Activated naive CD8-positive, alpha-beta T cell treated with anti-CD3 and anti-CD28 coated beads for 36 hours (primary cell): ENCODE results near the gene METTL25B. TPM values are rescaled to one million over a fixed set of nuclear protein-coding genes. Genes with fewer than 3 reads are reported as not detected.

ENCODE experiments used
- DNase-seq: peaks from one replicate; pipeline ENCODE4 v3.0.0; 2021
- H3K27ac Mint-ChIP-seq: one replicate; pipeline ENCODE4 v1.8.0; 2022; ENCODE audit warnings: mild to moderate bottlenecking, moderate library complexity, mixed read lengths
- H3K27me3 Mint-ChIP-seq: one replicate; pipeline ENCODE4 v1.8.0; 2022; ENCODE audit warnings: mild to moderate bottlenecking, mixed read lengths
- H3K36me3 Mint-ChIP-seq: one replicate; pipeline ENCODE4 v1.8.0; 2021; ENCODE audit warnings: mild to moderate bottlenecking, mixed read lengths
- H3K4me1 Mint-ChIP-seq: one replicate; pipeline ENCODE4 v1.8.0; 2021; ENCODE audit warnings: mixed read lengths
- H3K4me3 Mint-ChIP-seq: one replicate; pipeline ENCODE4 v1.8.0; 2022; ENCODE audit warnings: mild to moderate bottlenecking, moderate library complexity, mixed read lengths
- H3K9me3 Mint-ChIP-seq: one replicate; pipeline ENCODE4 v1.8.0; 2022; ENCODE audit warnings: mixed read lengths
- total RNA-seq, 2 experiments: library from RNA; stranded (reverse); gene quantifications; one replicate each; pipeline ENCODE4 v1.2.3, GENCODE V29; 2021

Gene METTL25B
- total RNA-seq, 2 experiments from 2014 or later = 24.4 to 24.9 TPM

DNA sequence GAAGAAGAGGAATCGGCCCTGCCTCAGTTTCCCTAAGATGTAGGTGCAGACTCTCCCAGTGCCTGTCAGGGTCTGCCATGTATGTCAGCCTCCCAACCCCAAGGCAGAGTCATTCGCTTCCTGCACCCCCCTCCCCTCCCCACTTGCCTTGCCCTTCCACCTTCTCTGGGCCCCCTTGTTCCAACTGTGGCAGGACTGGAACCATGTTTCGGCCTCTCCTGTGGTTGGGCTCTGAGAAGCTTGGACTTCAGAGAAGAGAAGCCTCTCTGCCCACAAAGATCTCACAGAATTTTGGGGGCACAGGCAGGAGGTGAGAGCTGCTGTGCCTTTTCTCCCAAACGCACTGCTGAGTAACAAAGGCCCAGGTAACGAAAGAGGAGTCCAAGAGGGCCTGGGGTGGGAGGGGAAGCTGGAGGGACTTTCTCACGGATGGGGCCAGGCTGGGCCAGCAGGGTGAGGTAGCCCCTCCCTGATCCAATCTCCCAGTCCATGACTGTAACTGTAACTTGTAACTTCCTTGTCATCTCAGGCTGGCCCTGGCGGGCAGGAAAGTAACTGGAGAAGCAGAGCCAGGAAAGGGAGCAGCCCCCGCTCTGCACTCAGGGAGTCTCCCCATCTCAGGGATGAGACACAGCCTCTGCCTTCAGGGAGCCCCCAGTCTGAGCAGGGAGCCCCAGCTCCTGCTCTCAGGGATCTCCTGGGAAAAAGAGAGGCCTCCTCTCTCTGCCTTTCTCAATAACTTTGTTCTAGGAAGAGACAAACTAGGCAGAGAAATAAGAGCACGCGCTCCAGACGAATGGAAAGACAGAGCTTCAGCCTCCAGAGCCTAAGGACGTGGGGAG is 34.2 kb upstream of the METTL25B start:
- Mint-ChIP-seq H3K27ac (no peak overlapping the region), H3K36me3 (no peaks in the 10 kb centered on the region), H3K4me3 (no peak overlapping the region), H3K4me1 (peaks cover 25% of the 10 kb centered on the region), H3K9me3 (no peaks in the 10 kb centered on the region), H3K27me3 (peaks cover 78% of the 10 kb centered on the region)
- DNase-seq = no peak

DNA sequence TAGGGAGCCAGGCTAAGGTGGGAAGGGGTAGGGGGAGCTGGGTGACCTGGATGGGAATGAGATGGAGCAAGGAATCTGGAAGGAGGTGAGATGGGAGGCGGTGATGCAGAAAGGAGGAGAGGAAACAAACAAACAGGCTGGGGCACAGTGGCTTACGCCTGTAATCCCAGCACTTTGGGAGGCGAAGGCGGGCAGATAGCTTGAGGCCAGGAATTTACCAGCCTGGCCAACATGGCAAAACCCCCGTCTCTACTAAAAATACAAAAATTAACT is 33.6 kb upstream of the METTL25B start:
- DNase-seq = no peak
- no peaks in the 10 kb centered on the region for H3K36me3 Mint-ChIP-seq
- no peaks in the 10 kb centered on the region for H3K9me3 Mint-ChIP-seq
- no peak overlapping the region for H3K4me3 Mint-ChIP-seq
- peaks cover 75% of the 10 kb centered on the region for H3K27me3 Mint-ChIP-seq
- peaks cover 19% of the 10 kb centered on the region for H3K4me1 Mint-ChIP-seq
- H3K27ac Mint-ChIP-seq = no peak overlapping the region

DNA sequence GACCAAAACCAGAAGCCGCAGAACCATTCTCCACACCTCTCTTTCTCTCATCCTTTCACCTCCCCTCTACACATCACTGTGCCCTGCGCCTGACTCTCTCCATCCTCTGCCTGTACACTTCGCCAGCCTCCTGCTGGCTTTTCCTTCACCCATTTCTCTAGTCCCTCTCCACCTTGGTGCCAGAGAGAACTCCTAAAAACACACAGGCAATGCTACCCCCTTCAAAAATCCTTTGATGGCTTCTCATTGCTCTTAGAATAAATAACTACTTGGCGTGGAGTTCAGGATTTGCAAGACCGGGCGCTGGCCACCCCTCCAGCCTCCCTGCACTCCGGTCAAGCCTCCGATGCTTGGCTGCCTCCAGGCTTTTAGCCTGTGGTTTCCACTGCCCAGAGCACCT is 31.5 kb upstream of the METTL25B start:
- H3K27ac Mint-ChIP-seq = no peak overlapping the region
- H3K36me3 Mint-ChIP-seq = no peaks in the 10 kb centered on the region
- peaks cover 61% of the 10 kb centered on the region for H3K27me3 Mint-ChIP-seq
- no peak for DNase-seq
- H3K9me3 Mint-ChIP-seq = no peaks in the 10 kb centered on the region
- H3K4me3 Mint-ChIP-seq = no peak overlapping the region
- H3K4me1 Mint-ChIP-seq = peaks cover 21% of the 10 kb centered on the region

- H3K4me1 Mint-ChIP-seq = peaks cover 14% of the 10 kb centered on the region
- no peak for DNase-seq
- no peak overlapping the region for H3K4me3 Mint-ChIP-seq
- no peaks in the 10 kb centered on the region for H3K36me3 Mint-ChIP-seq
- peaks cover 56% of the 10 kb centered on the region for H3K27me3 Mint-ChIP-seq
- no peaks in the 10 kb centered on the region for H3K9me3 Mint-ChIP-seq
- H3K27ac Mint-ChIP-seq = no peak overlapping the region
Measured at GRCh38 chr1:156697481-156697880, 30.8 kb upstream of the METTL25B start.

GRCh38 chr1:156698995-156699394 is 29.3 kb upstream of the METTL25B start:
- H3K36me3 Mint-ChIP-seq = no peaks in the 10 kb centered on the region
- no peak overlapping the region for H3K4me3 Mint-ChIP-seq
- H3K4me1 Mint-ChIP-seq = peaks cover 3% of the 10 kb centered on the region
- no peaks in the 10 kb centered on the region for H3K9me3 Mint-ChIP-seq
- H3K27ac Mint-ChIP-seq = no peak overlapping the region
- H3K27me3 Mint-ChIP-seq = peaks cover 52% of the 10 kb centered on the region
- no peak for DNase-seq

DNA sequence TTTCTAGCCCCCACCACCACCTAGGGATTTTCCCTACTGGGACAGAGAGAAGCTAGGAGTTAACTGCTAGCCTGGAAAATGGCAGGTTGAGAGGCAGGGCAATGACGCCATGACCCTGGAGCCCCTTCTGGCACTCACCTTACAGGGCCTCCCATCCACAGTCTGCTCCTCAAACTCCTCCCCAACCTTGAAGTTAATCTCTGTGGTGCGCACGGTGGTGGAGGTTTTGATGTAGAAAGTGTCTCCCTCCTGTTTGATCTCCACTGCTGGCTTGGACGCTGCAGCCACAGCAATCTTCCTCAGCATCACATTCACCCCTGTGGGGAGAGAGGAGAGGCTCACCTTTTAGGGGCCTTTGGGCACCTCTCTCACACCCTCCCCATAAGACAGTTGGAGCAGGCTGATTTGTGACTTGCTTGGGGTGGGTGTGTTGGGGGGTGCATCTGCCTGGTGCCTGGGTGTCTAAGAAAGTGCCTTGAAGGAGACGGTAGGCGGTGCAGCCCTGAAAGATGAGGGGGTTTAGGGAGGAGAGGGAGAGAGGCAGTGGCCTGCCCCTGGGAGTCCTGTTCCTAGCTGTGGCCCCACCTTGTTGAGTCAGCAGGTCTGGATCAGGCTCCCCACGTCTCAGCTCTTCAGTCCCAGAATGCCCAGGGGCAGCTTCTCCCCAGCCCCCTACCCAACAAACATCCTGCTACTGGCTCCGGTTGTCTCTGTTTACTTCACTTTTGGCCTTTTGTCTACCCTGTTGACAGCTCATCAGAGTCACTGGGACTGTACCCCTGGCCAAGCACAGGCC is 27.3 kb upstream of the METTL25B start:
- Mint-ChIP-seq H3K27me3 (peaks cover 57% of the 10 kb centered on the region), H3K4me1 (peaks cover 14% of the 10 kb centered on the region), H3K27ac (no peak overlapping the region), H3K9me3 (no peaks in the 10 kb centered on the region), H3K4me3 (no peak overlapping the region), H3K36me3 (no peaks in the 10 kb centered on the region)
- no peak for DNase-seq

DNA sequence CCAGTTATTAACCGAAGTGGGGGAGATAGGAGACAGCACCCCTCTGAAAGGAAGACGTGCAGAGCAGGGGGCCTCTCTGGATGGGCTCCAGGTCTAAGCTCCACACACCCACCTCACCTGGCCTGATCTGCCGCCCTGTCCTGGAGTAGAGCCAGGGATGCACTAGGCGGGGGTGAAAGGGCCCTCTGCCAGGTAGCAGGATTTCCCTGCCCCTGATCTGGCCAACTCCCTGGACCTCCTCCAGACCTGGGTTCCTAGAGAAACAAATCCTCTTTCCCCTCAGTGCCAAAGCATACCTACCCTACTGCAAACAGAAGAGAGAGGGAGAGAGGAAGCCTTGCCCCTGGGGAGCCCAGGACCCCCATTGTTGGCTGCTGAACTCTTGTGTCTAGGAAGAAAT is 24.9 kb upstream of the METTL25B start:
- no peak overlapping the region for H3K4me3 Mint-ChIP-seq
- no peak overlapping the region for H3K27ac Mint-ChIP-seq
- peaks cover 44% of the 10 kb centered on the region for H3K27me3 Mint-ChIP-seq
- no peaks in the 10 kb centered on the region for H3K36me3 Mint-ChIP-seq
- DNase-seq = no peak
- peaks cover 28% of the 10 kb centered on the region for H3K4me1 Mint-ChIP-seq
- H3K9me3 Mint-ChIP-seq = no peaks in the 10 kb centered on the region

- H3K4me3 Mint-ChIP-seq = no peak overlapping the region
- H3K27ac Mint-ChIP-seq = no peak overlapping the region
- H3K4me1 Mint-ChIP-seq = peaks cover 28% of the 10 kb centered on the region
- H3K27me3 Mint-ChIP-seq = peaks cover 42% of the 10 kb centered on the region
- DNase-seq = no peak
- H3K36me3 Mint-ChIP-seq = no peaks in the 10 kb centered on the region
- H3K9me3 Mint-ChIP-seq = no peaks in the 10 kb centered on the region
Measured at GRCh38 chr1:156703741-156704140, 24.5 kb upstream of the METTL25B start.

- Mint-ChIP-seq H3K4me1 (peaks cover 28% of the 10 kb centered on the region), H3K4me3 (peak overlapping the region; percentile 25), H3K27ac (no peak overlapping the region), H3K27me3 (peaks cover 38% of the 10 kb centered on the region), H3K9me3 (no peaks in the 10 kb centered on the region), H3K36me3 (no peaks in the 10 kb centered on the region)
- DNase-seq = no peak
Measured at GRCh38 chr1:156704166-156704711, 24.0 kb upstream of the METTL25B start.

GRCh38 chr1:156704930-156705320 is 23.3 kb upstream of the METTL25B start:
- peaks cover 28% of the 10 kb centered on the region for H3K4me1 Mint-ChIP-seq
- peaks cover 33% of the 10 kb centered on the region for H3K27me3 Mint-ChIP-seq
- DNase-seq = peak; percentile 56
- no peak overlapping the region for H3K27ac Mint-ChIP-seq
- H3K9me3 Mint-ChIP-seq = no peaks in the 10 kb centered on the region
- peak overlapping the region; percentile 62 for H3K4me3 Mint-ChIP-seq
- no peaks in the 10 kb centered on the region for H3K36me3 Mint-ChIP-seq

DNA sequence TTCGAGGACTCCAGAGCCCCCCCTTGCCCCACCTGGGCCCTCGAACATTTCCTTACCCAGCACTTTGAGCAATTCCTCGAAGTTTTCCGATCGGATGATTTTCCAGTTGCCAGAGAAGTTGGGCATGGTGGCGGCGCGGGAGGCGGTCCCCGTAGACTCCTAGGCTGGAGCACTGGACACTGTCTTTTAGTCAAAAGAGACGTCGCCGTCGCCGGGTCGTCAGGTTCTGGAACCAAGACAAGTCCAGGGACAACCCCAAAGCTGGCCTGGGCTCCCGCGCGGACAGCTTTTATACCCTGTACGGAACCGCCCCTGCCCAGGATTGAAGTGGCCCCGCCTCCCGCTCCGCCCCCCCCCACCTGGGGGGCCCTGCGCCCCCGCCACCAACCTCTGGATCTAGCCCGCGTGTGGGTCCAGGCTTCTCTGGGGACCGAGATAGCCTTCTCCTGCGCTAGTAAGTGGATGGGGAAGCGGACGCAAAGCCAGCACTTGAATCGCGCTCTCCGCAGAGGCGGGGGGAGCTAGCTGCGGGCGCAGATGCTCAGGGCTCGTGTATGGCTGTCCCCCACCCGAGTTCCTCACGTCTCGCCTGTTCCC is 22.9 kb upstream of the METTL25B start, which contains the start of gene CRABP2:
Gene CRABP2 (minus strand): TSS at position 263 of the 597 bp plus-strand sequence. CDS start 137 bp downstream, at position 126.
- Mint-ChIP-seq H3K27ac (peak within 1 kb of the TSS; percentile 54), H3K9me3 (no peaks in the 10 kb centered on the region), H3K27me3 (peaks cover 32% of the 10 kb centered on the region), H3K4me1 (peaks cover 28% of the 10 kb centered on the region), H3K4me3 (peak within 1 kb of the TSS; percentile 76), H3K36me3 (no peaks in the 10 kb centered on the region)
- peak; percentile 41 for DNase-seq

DNA sequence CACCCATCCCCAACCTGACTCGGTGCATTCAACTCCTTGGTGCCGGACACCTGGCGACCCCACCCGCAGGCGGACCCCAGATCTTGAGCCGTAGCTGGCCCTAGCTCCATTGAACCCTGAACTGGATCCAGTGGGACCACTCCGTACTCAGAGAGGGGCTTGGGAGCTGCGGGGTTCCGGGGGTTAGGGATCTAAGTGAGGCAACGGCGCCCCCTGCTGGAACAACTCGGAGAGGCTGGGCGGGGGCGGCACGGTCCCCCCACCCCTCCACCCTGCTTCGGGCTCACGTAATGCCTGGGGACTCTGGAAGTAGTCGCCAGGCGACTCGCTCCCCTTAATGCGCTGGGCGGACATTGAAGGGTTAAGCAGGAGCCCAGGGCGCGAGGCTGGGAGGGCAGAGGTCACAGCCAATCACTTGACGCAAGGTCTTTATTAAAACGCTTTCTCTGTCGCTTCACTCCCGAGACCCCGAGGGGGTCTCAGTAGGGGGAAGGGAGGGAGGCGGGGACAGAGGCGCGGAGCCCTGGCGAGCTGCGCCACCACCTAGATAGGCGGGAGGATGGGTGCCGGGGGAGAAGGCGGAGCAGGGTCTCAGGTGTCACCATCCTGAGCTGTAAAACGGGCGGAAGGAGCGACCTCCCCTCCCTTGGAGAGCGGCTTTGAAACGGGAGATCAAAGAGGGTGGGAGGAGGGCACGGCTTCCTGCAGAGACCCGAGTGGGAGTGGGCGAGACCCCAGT is 22.2 kb upstream of the METTL25B start:
- Mint-ChIP-seq H3K9me3 (no peaks in the 10 kb centered on the region), H3K27ac (peak overlapping the region; percentile 54), H3K27me3 (peaks cover 29% of the 10 kb centered on the region), H3K4me1 (peaks cover 25% of the 10 kb centered on the region), H3K4me3 (peak overlapping the region; percentile 76), H3K36me3 (no peaks in the 10 kb centered on the region)
- peak; percentile 72 for DNase-seq

DNA sequence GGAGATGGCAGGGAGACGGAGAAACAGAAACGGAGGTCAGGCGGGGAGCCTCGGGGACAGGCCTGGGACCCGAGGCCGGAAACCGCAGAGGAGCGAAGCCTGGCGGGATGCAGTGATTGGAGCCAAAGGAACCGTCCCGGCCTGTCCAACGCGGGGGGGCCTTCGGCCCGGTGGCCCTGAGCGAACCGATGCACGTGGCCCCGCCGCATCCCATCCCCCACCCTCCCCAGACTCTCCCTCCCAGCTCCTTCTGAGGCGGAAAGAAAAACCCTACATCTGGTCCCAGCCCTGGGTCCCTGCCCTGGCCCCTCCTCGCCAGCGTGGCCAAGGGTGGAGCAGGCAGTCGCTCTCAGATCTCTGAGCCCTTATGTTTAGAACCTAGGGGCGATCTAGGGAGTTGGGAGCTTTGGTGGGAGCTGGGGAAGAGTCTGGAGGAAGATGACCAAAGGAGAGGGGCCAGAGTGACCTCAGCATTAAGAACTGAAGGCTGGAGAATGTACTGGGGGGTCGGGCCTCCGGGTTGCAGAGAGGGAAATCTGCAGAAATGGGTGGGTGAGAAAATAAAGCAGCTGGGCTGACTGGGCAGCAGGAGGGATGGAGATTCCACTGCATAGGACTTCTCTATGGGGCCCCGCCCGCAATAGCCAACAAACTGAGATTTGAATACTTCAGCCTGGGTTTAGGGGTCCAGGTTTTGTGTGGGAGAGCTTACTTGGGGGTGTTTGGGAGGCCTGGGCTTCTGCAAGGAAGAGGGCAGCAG is 21.4 kb upstream of the METTL25B start:
- H3K4me1 Mint-ChIP-seq = peaks cover 25% of the 10 kb centered on the region
- no peak for DNase-seq
- peak overlapping the region; percentile 76 for H3K4me3 Mint-ChIP-seq
- H3K27ac Mint-ChIP-seq = no peak overlapping the region
- no peaks in the 10 kb centered on the region for H3K36me3 Mint-ChIP-seq
- no peaks in the 10 kb centered on the region for H3K9me3 Mint-ChIP-seq
- H3K27me3 Mint-ChIP-seq = peaks cover 28% of the 10 kb centered on the region
